HEK293 (cell line): ENCODE measurements around the gene PTPRCAP.

ENCODE experiments used
- EGR2 ChIP-seq: fragments of 450-650 bp; formaldehyde crosslinking; IDR thresholded peaks from 2 replicates; pipeline ENCODE4 v1.5.1; 2016; ENCODE audit warnings: low read depth, missing biosample characterization, missing genetic modification characterization
- GLIS2 ChIP-seq: fragments of 450-650 bp; formaldehyde crosslinking; IDR thresholded peaks from 2 replicates; pipeline ENCODE4 v1.5.1; 2016; ENCODE audit warnings: missing biosample characterization, missing genetic modification characterization
- KLF10 ChIP-seq: fragments of 450-650 bp; IDR thresholded peaks from 2 replicates; pipeline ENCODE4 v1.5.1; 2018; ENCODE audit warnings: missing biosample characterization, mild to moderate bottlenecking, missing genetic modification characterization
- KLF17 ChIP-seq: fragments of 450-650 bp; formaldehyde crosslinking; IDR thresholded peaks from 2 replicates; pipeline ENCODE4 v1.5.1; 2016; ENCODE audit warnings: missing biosample characterization, missing genetic modification characterization
- OSR2 ChIP-seq: fragments of 450-650 bp; formaldehyde crosslinking; IDR thresholded peaks from 2 replicates; pipeline ENCODE4 v1.5.1; 2016; ENCODE audit warnings: missing biosample characterization, missing genetic modification characterization
- PRDM6 ChIP-seq: fragments of 450-650 bp; formaldehyde crosslinking; IDR thresholded peaks from 2 replicates; pipeline ENCODE4 v1.5.1; 2017; ENCODE audit warnings: missing biosample characterization, missing genetic modification characterization
- SP2 ChIP-seq: fragments of 450-650 bp; formaldehyde crosslinking; IDR thresholded peaks from 2 replicates; pipeline ENCODE4 v1.5.1; 2016; ENCODE audit warnings: missing biosample characterization, missing genetic modification characterization
- ZBTB17 ChIP-seq: fragments of 450-650 bp; formaldehyde crosslinking; IDR thresholded peaks from 2 replicates; pipeline ENCODE4 v1.5.1; 2016; ENCODE audit warnings: missing biosample characterization, missing genetic modification characterization
- ZBTB6 ChIP-seq: fragments of 450-650 bp; formaldehyde crosslinking; IDR thresholded peaks from 2 replicates; pipeline ENCODE4 v1.5.1; 2017; ENCODE audit warnings: missing biosample characterization, missing genetic modification characterization
- ZBTB8A ChIP-seq: fragments of 450-650 bp; formaldehyde crosslinking; IDR thresholded peaks from 2 replicates; pipeline ENCODE4 v1.5.1; 2016; ENCODE audit warnings: missing biosample characterization, missing genetic modification characterization
- ZEB2 ChIP-seq: fragments of 450-650 bp; formaldehyde crosslinking; IDR thresholded peaks from 2 replicates; pipeline ENCODE4 v1.5.1; 2016; ENCODE audit warnings: missing biosample characterization, missing genetic modification characterization
- ZFHX2 ChIP-seq: fragments of 450-650 bp; formaldehyde crosslinking; conservative IDR thresholded peaks from 2 replicates; pipeline ENCODE4 v1.5.1; 2016; ENCODE audit warnings: missing biosample characterization, missing genetic modification characterization
- ZFP37 ChIP-seq: fragments of 450-650 bp; formaldehyde crosslinking; IDR thresholded peaks from 2 replicates; pipeline ENCODE4 v1.5.1; 2016; ENCODE audit warnings: missing biosample characterization, missing genetic modification characterization
- ZNF114 ChIP-seq: fragments of 450-650 bp; formaldehyde crosslinking; IDR thresholded peaks from 2 replicates; pipeline ENCODE4 v1.5.0; 2017; ENCODE audit warnings: missing biosample characterization, missing genetic modification characterization
- ZNF132 ChIP-seq: fragments of 450-650 bp; formaldehyde crosslinking; IDR thresholded peaks from 2 replicates; pipeline ENCODE4 v1.5.1; 2017; ENCODE audit warnings: missing biosample characterization, missing genetic modification characterization, borderline replicate concordance
- ZNF133 ChIP-seq: fragments of 450-650 bp; formaldehyde crosslinking; IDR thresholded peaks from 2 replicates; pipeline ENCODE4 v1.5.1; 2016; ENCODE audit warnings: missing biosample characterization, missing genetic modification characterization
- ZNF2 ChIP-seq: fragments of 450-650 bp; formaldehyde crosslinking; IDR thresholded peaks from 2 replicates; pipeline ENCODE4 v1.5.1; 2016; ENCODE audit warnings: missing biosample characterization, missing genetic modification characterization
- ZNF202 ChIP-seq: fragments of 450-650 bp; formaldehyde crosslinking; IDR thresholded peaks from 2 replicates; pipeline ENCODE4 v1.5.1; 2016; ENCODE audit warnings: missing biosample characterization, missing genetic modification characterization, borderline replicate concordance
- ZNF223 ChIP-seq: fragments of 450-650 bp; formaldehyde crosslinking; IDR thresholded peaks from 2 replicates; pipeline ENCODE4 v1.5.1; 2016; ENCODE audit warnings: missing biosample characterization, missing genetic modification characterization
- ZNF354C ChIP-seq: fragments of 450-650 bp; formaldehyde crosslinking; IDR thresholded peaks from 2 replicates; pipeline ENCODE4 v1.5.1; 2016; ENCODE audit warnings: missing biosample characterization, missing genetic modification characterization, low read depth, borderline replicate concordance
- ZNF398 ChIP-seq: fragments of 450-650 bp; formaldehyde crosslinking; IDR thresholded peaks from 2 replicates; pipeline ENCODE4 v1.5.1; 2017; ENCODE audit warnings: missing biosample characterization, missing genetic modification characterization
- ZNF426 ChIP-seq: fragments of 450-650 bp; formaldehyde crosslinking; IDR thresholded peaks from 2 replicates; pipeline ENCODE4 v1.5.1; 2017; ENCODE audit warnings: missing biosample characterization, missing genetic modification characterization, mild to moderate bottlenecking, inconsistent platforms, moderate library complexity
- ZNF473 ChIP-seq: fragments of 450-650 bp; formaldehyde crosslinking; IDR thresholded peaks from 2 replicates; pipeline ENCODE4 v1.5.1; 2017; ENCODE audit warnings: missing biosample characterization, missing genetic modification characterization
- ZNF514 ChIP-seq: fragments of 450-650 bp; formaldehyde crosslinking; IDR thresholded peaks from 2 replicates; pipeline ENCODE4 v1.5.1; 2016; ENCODE audit warnings: missing biosample characterization, missing genetic modification characterization
- ZNF561 ChIP-seq: fragments of 450-650 bp; IDR thresholded peaks from 2 replicates; pipeline ENCODE4 v1.5.1; 2018; ENCODE audit warnings: missing biosample characterization, missing genetic modification characterization, borderline replicate concordance
- ZNF585B ChIP-seq: fragments of 450-650 bp; formaldehyde crosslinking; IDR thresholded peaks from 2 replicates; pipeline ENCODE4 v1.5.1; 2016; ENCODE audit warnings: missing biosample characterization, missing genetic modification characterization
- ZNF624 ChIP-seq: fragments of 450-650 bp; formaldehyde crosslinking; IDR thresholded peaks from 2 replicates; pipeline ENCODE4 v1.5.1; 2017; ENCODE audit warnings: missing biosample characterization, missing genetic modification characterization
- ZNF639 ChIP-seq: fragments of 450-650 bp; formaldehyde crosslinking; IDR thresholded peaks from 2 replicates; pipeline ENCODE4 v1.5.1; 2016; ENCODE audit warnings: missing biosample characterization, missing genetic modification characterization
- ZNF747 ChIP-seq: fragments of 450-650 bp; formaldehyde crosslinking; IDR thresholded peaks from 2 replicates; pipeline ENCODE4 v1.5.1; 2016; ENCODE audit warnings: missing biosample characterization, missing genetic modification characterization
- ZNF777 ChIP-seq: fragments of 450-650 bp; formaldehyde crosslinking; IDR thresholded peaks from 2 replicates; pipeline ENCODE4 v1.5.1; 2017; ENCODE audit warnings: missing biosample characterization, missing genetic modification characterization, borderline replicate concordance
- ZNF785 ChIP-seq: fragments of 450-650 bp; formaldehyde crosslinking; IDR thresholded peaks from 2 replicates; pipeline ENCODE4 v1.5.1; 2016; ENCODE audit warnings: missing biosample characterization, missing genetic modification characterization
- ZSCAN4 ChIP-seq: fragments of 450-650 bp; formaldehyde crosslinking; IDR thresholded peaks from 2 replicates; pipeline ENCODE4 v1.5.1; 2017; ENCODE audit warnings: missing biosample characterization, missing genetic modification characterization

PTPRCAP gene

GRCh38 chr11:67391304-67392182, 45.9 kb downstream of the PTPRCAP start, which contains the start of gene RAD9A (continued):
- TF ChIP-seq ZNF398 (tag by site-specific recombination), result peak; percentile 16; the same call in 1 of the 2 replicates
- TF ChIP-seq ZNF624 (tag by site-specific recombination), result no peak
- TF ChIP-seq ZFHX2 (tag by site-specific recombination), result no peak; the same call in 1 of the 2 replicates
- no peak for TF ChIP-seq ZSCAN4 (tag by site-specific recombination)
- TF ChIP-seq ZBTB17, result peak; percentile 88
- peak; percentile 75 for TF ChIP-seq SP2
- TF ChIP-seq ZNF133 (tag by site-specific recombination), result no peak
- no peak for TF ChIP-seq ZNF785 (tag by site-specific recombination)
- no peak for TF ChIP-seq ZNF473 (tag by site-specific recombination)
- no peak for TF ChIP-seq ZNF114 (tag by site-specific recombination)
- no peak for TF ChIP-seq ZNF747 (tag by site-specific recombination)
- TF ChIP-seq KLF10, result peak; percentile 91
- TF ChIP-seq KLF17 (tag by site-specific recombination), result peak; percentile 59; the same call in 1 of the 2 replicates
- TF ChIP-seq ZNF223 (tag by site-specific recombination), result no peak
- TF ChIP-seq PRDM6, result no peak
- no peak for TF ChIP-seq ZNF426 (tag by site-specific recombination)
- no peak for TF ChIP-seq ZNF639 (tag by site-specific recombination)
- no peak for TF ChIP-seq ZNF132 (tag by site-specific recombination)
- no peak for TF ChIP-seq ZNF777 (tag by site-specific recombination)
- no peak for TF ChIP-seq ZNF354C (tag by site-specific recombination)
- TF ChIP-seq ZNF2 (tag by site-specific recombination), result peak; percentile 49; the same call in 1 of the 2 replicates
- peak; percentile 33 for TF ChIP-seq EGR2 (tag by site-specific recombination)
- no peak for TF ChIP-seq ZNF202 (tag by site-specific recombination)
- TF ChIP-seq ZNF514, result no peak
- TF ChIP-seq ZFP37 (tag by site-specific recombination), result no peak
- no peak for TF ChIP-seq ZBTB6 (tag by site-specific recombination)
- 0 out of 2 replicates have a peak, but pooled peaks have one; percentile 60 for TF ChIP-seq GLIS2 (tag by site-specific recombination)
- TF ChIP-seq OSR2 (tag by site-specific recombination), result peak; percentile 38; the same call in 1 of the 2 replicates
- TF ChIP-seq ZNF561 (tag by site-specific recombination), result 0 out of 2 replicates have a peak, but pooled peaks have one; percentile 38
- TF ChIP-seq ZBTB8A (tag by site-specific recombination), result peak; percentile 76; the same call in 1 of the 2 replicates
- 0 out of 2 replicates have a peak, but pooled peaks have one; percentile 17 for TF ChIP-seq ZEB2
- no peak for TF ChIP-seq ZNF585B (tag by site-specific recombination)
